Measurements from ENCODE around the gene CD3E. TPM values are rescaled to one million over a fixed set of nuclear protein-coding genes. Genes with fewer than 3 reads are reported as not detected.

Gene CD3E
- total RNA-seq, 2 experiments from 2014 or later: 377 to 415 TPM

DNA sequence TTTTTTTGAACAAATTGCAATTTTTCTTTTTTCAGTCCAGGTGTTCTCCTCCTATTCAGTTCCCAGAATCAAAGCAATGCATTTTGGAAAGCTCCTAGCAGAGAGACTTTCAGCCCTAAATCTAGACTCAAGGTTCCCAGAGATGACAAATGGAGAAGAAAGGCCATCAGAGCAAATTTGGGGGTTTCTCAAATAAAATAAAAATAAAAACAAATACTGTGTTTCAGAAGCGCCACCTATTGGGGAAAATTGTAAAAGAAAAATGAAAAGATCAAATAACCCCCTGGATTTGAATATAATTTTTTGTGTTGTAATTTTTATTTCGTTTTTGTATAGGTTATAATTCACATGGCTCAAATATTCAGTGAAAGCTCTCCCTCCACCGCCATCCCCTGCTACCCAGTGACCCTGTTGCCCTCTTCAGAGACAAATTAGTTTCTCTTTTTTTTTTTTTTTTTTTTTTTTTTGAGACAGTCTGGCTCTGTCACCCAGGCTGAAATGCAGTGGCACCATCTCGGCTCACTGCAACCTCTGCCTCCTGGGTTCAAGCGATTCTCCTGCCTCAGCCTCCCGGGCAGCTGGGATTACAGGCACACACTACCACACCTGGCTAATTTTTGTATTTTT is 48.7 kb downstream of the CD3E start:
- H3K36me3 Mint-ChIP-seq (ENCODE audit: low read depth): peaks cover 24% of the 10 kb centered on the region
- CTCF ChIA-PET: interaction anchor here (0.7 to 2.7 kb wide), 17 partner anchors 8 to 1449 kb away, joined by 3 to 17 read pairs (median 4); partner anchors contain the start of genes CD3D, CD3E and CD3G
- intact Hi-C loops (cut with micrococcal nuclease): loop anchor here (1.0 to 10.0 kb wide), 3 partner anchors 57 to 136 kb away; partner anchors contain the start of gene MPZL3
- no peak for DNase-seq
- H3K4me1 Mint-ChIP-seq (ENCODE audit: low read depth): peaks cover 24% of the 10 kb centered on the region
- H3K4me3 Mint-ChIP-seq: no peak overlapping the region
- H3K27ac Mint-ChIP-seq: peak overlapping the region; percentile 80
- H3K27me3 Mint-ChIP-seq (ENCODE audit: low read depth): no peaks in the 10 kb centered on the region
- H3K9me3 Mint-ChIP-seq: no peaks in the 10 kb centered on the region

DNA sequence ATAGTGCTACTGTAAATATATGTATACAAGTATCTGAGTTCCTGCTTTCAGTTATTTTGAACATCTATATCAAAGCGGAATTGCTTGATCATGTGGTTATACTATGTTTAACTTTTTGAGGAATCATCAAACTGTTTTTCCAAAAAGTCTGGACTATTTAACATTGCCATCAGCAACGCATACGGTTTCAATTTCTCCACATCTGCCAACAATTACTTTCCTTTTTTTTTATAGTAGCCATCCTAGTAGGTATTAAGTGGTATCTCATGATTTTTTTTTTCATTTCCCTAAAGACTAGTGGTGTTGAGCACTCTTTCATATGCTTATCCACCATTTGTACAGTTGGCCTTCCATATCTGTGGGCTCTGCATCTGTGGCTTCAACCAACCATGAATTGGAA is 53.5 kb downstream of the CD3E start:
- Mint-ChIP-seq H3K4me1 (ENCODE audit: low read depth) (peaks cover 46% of the 10 kb centered on the region), H3K27me3 (ENCODE audit: low read depth) (no peaks in the 10 kb centered on the region), H3K9me3 (no peaks in the 10 kb centered on the region), H3K36me3 (ENCODE audit: low read depth) (peaks cover 5% of the 10 kb centered on the region), H3K27ac (peak overlapping the region; percentile 34), H3K4me3 (no peak overlapping the region)
- DNase-seq: no peak
- intact Hi-C loops (cut with micrococcal nuclease): loop anchor here (2.0 to 10.0 kb wide), 2 partner anchors 103 to 215 kb away; partner anchors contain the start of genes ARCN1 and MPZL3
- CTCF ChIA-PET: no interaction called here

DNA sequence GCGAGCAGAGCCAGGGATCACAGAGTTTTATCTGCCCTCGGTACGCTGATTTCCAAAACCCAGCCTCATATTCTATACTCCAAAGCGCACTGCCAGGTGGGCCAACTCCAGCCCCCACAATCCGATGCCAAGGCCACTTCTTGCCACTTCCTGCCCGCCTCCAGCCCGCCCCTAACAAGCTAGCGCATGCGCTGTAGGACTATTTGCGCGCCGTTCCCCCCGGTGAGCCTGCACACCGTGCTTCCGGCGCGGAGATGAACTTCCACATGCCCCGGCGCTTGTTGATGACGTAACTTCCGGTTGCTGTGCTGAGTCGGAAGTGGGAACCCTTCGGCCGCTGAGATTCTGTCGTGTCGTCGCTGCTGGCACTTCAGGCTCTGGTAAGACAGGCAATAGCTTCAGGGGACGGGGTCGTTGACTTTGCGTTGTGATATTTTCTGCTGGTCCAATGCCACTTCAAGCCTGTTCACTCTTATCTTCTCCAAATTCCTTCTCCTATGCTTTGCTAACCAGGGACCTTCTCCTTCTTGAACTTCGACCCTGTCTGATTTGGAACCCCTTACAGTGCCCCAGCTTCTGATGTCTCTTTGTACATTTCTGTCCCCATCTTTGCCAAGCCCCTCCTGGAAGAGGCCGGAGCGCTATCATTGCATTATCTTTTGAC is 54.9 kb downstream of the CD3E start, which contains the start of gene UBE4A:
UBE4A (plus strand) TSS at position 306 of the 664 bp plus-strand sequence. CDS start 5,481 bp downstream, outside the sequence.
- H3K9me3 Mint-ChIP-seq: no peaks in the 10 kb centered on the region
- intact Hi-C loops (cut with micrococcal nuclease): loop anchor here (1.0 to 10.0 kb wide), 6 partner anchors 17 to 214 kb away; partner anchors contain the start of genes ARCN1, ATP5MG, CD3D and KMT2A
- CTCF ChIA-PET: interaction anchor here (0.6 to 1.2 kb wide), 5 partner anchors 19 to 161 kb away, joined by 3 to 5 read pairs (median 4); no protein-coding TSS in a partner anchor
- H3K4me1 Mint-ChIP-seq (ENCODE audit: low read depth): peaks cover 52% of the 10 kb centered on the region
- peak; percentile 100 for DNase-seq
- H3K27ac Mint-ChIP-seq: peak within 1 kb of the TSS; percentile 91
- H3K27me3 Mint-ChIP-seq (ENCODE audit: low read depth): no peaks in the 10 kb centered on the region
- H3K4me3 Mint-ChIP-seq: peak within 1 kb of the TSS; percentile 99
- peaks cover 6% of the 10 kb centered on the region for H3K36me3 Mint-ChIP-seq (ENCODE audit: low read depth)

DNA sequence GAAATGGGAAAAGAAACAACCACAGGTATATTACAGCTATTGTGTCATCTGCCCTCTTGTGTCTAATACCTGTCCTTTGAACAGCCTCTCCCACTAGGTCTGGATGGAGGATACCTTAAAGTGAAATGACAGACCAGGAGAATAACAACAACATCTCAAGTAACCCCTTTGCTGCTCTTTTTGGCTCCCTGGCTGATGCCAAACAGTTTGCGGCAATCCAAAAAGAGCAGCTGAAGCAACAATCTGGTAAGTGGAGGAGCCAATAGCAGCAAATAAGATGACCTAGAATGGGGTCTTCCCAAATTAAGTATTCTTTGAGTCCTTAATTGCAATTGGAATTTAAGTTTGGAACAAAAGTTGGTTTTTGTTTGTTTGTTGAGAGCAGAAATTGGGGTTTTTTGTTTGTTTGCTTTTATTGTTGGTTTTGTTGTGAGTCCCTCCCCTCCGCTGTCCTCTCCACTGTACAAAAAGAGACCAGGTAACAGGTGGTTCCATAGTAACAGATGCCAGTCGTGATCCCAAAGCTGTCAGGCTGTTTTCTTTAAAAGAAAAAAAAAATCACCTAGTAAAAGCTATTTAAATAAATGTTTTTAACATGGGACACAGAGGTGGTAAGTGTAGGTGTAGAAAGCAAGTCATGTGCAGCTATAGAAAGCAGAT is 60.6 kb downstream of the CD3E start:
- no peak for DNase-seq
- Mint-ChIP-seq H3K27ac (no peak overlapping the region), H3K4me3 (no peak overlapping the region), H3K4me1 (ENCODE audit: low read depth) (peaks cover 39% of the 10 kb centered on the region), H3K9me3 (no peaks in the 10 kb centered on the region), H3K27me3 (ENCODE audit: low read depth) (no peaks in the 10 kb centered on the region), H3K36me3 (ENCODE audit: low read depth) (peaks cover 28% of the 10 kb centered on the region)
- intact Hi-C loops (cut with micrococcal nuclease): no loop called here
- CTCF ChIA-PET: interaction anchor here (0.8 to 1.6 kb wide), 5 partner anchors 15 to 194 kb away, joined by 3 to 7 read pairs (median 4); no protein-coding TSS in a partner anchor

Other genes with a start within 250 kb of the CD3E start
- not detected for gene TMPRSS4, start 227.7 kb upstream of the CD3E start, total RNA-seq
- gene SMIM35, start 217.8 kb upstream of the CD3E start, total RNA-seq: not detected
- under 1 TPM; 0.07 to 0.12 TPM for gene SCN4B, start 151.9 kb upstream of the CD3E start, total RNA-seq
- gene SCN2B, start 128.1 kb upstream of the CD3E start, total RNA-seq: not detected
- 10 to 100 TPM; 67.5 to 71.4 TPM for gene JAML, start 79.7 kb upstream of the CD3E start, total RNA-seq
- gene MPZL3, start 52.4 kb upstream of the CD3E start, total RNA-seq: 10 to 100 TPM; 29.3 to 30.5 TPM
- 10 to 100 TPM; 25.3 to 28.4 TPM for gene MPZL2, start 40.4 kb upstream of the CD3E start, total RNA-seq
- gene CD3D, start 38.0 kb downstream of the CD3E start, total RNA-seq: 100 to 1,000 TPM; 259 to 285 TPM
- gene CD3G, start 39.6 kb downstream of the CD3E start, total RNA-seq: 100 to 1,000 TPM; 103 to 106 TPM
- 10 to 100 TPM; 35.3 to 35.7 TPM for gene UBE4A, start 54.9 kb downstream of the CD3E start, total RNA-seq
- gene ATP5MG, start 96.9 kb downstream of the CD3E start, total RNA-seq: 100 to 1,000 TPM; 279 to 284 TPM
- gene KMT2A, start 131.8 kb downstream of the CD3E start, total RNA-seq: 10 to 100 TPM; 68.4 to 68.5 TPM
- not detected for gene TTC36, start 222.7 kb downstream of the CD3E start, total RNA-seq
- 10 to 100 TPM; 13.3 to 14.1 TPM for gene TMEM25, start 226.5 kb downstream of the CD3E start, total RNA-seq

Measured in activated naive CD4-positive, alpha-beta T cell treated with anti-CD3 and anti-CD28 coated beads for 36 hours (primary cell).